ENCODE measurements around the gene GALNT7. TPM values are rescaled to one million over a fixed set of nuclear protein-coding genes. Genes with fewer than 3 reads are reported as not detected.

Gene GALNT7
- total and polyA plus RNA-seq, 4 donors: 9.3 to 32.7 (median 14.3) TPM

DNA sequence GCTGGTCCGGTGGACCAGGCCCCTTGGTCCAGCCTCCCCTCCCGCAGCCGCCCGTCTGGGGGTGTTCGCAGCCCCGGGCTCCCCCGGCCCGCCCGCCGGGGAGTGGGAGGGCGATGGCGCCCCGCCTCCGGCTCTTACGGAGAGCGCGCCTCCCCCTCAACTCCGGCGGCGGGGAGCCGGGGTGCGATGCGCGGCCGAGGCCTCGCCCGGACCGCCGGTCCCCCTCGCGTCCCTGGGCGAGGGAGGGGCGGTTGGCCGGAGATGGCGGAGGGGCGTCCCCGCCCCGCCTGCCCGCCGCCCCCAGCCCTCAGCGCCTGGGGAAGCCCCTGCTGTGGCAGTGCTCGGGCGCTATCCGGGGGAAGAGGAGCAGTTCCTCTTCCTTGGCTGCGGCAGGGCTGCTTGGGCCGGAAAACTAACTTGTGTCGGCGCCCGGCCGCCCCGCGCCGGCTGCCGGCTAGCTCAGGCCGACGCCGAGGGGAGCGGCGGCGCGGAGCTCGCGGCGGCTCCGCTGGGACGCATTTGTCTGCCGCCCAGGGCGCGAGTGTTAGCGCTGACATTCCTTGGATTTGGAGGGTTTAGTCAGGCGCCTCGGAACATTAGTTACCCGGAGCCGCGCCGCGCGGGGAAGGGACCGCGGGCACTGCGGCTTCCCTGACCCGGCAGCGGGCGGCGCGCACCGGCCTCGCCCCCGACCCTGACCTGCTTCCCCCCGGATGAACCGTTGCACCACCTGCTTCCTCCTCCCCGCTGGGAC, 994 bp downstream of the GALNT7 start:
- Histone ChIP-seq H3K9ac (ENCODE audit: insufficient read depth in 1 of 2, low read length in 2 of 2) (peak overlapping the region; percentile 59 to 79), H3K4me1 (ENCODE audit: control insufficient read depth in 5 of 5, insufficient read depth in 5 of 5, low read length in 5 of 5) (peaks cover 0 to 17% (median 3%) of the 10 kb centered on the region in 5 donors), H3K36me3 (ENCODE audit: control insufficient read depth in 4 of 4, insufficient read depth in 4 of 4, low read length in 4 of 4) (no peaks in the 10 kb centered on the region), H3K4me3 (peak overlapping the region; percentile 82), H3K9me3 (ENCODE audit: control insufficient read depth in 4 of 4, insufficient read depth in 3 of 4, low read length in 3 of 4) (no peaks in the 10 kb centered on the region), H3K27ac (ENCODE audit: low read depth in 1 of 2, low read length in 1 of 2) (peak overlapping the region; percentile 47 to 95), H3K27me3 (ENCODE audit: control insufficient read depth in 3 of 3, insufficient read depth in 3 of 3, low read length in 2 of 3) (no peaks in the 10 kb centered on the region)
- DNase-seq (peak; percentile 79 to 86 (median 79)), ATAC-seq (ENCODE audit: insufficient read depth, low FRiP score) (peak; percentile 71)
- TF ChIP-seq, protein P1, sequence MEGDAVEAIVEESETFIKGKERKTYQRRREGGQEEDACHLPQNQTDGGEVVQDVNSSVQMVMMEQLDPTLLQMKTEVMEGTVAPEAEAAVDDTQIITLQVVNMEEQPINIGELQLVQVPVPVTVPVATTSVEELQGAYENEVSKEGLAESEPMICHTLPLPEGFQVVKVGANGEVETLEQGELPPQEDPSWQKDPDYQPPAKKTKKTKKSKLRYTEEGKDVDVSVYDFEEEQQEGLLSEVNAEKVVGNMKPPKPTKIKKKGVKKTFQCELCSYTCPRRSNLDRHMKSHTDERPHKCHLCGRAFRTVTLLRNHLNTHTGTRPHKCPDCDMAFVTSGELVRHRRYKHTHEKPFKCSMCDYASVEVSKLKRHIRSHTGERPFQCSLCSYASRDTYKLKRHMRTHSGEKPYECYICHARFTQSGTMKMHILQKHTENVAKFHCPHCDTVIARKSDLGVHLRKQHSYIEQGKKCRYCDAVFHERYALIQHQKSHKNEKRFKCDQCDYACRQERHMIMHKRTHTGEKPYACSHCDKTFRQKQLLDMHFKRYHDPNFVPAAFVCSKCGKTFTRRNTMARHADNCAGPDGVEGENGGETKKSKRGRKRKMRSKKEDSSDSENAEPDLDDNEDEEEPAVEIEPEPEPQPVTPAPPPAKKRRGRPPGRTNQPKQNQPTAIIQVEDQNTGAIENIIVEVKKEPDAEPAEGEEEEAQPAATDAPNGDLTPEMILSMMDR (IDR thresholded peaks at IDR 0.05; ENCODE audit: control extremely low read depth, extremely low read depth): no peak
- 0 to 1% methylated on average over 53 to 92 of the region's 92 CpGs for WGBS, 2 donors

DNA sequence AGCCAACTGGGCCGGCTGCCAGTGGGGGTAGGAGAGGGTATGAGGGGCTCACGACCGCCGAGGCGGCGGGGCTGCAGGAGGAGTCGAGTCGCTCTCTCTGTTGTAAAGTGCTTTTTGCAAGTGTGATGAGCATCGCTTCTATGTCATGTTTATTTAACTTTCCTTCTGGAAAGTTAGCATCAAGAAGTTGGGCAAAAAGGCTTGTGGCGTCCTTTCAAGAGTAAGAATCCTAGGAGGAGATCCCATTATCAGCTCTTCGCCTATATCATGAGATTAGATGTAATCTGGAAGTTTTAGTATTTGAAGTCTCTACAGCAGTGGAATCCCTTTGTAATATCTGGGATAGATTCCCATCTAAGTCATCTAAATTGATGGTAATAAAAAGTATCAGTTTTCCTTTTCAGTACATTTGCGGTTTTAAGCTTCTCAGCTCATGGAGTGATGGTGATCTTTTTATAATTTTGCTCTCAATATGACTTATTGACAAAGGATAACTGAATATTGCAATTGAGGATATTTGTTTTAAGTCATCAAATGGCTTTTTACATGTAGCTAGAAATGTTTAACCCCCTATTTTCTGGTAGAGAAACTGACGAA, 1.7 kb downstream of the GALNT7 start:
- ATAC-seq (ENCODE audit: insufficient read depth, low FRiP score): no peak
- 7 to 9% methylated on average over 13 of the region's 13 CpGs for whole genome bisulfite sequencing, 2 donors
- Histone ChIP-seq H3K4me3 (peak overlapping the region; percentile 82), H3K4me1 (ENCODE audit: control insufficient read depth in 5 of 5, insufficient read depth in 5 of 5, low read length in 5 of 5) (peaks cover 0 to 19% (median 3%) of the 10 kb centered on the region in 5 donors), H3K9ac (ENCODE audit: insufficient read depth in 1 of 2, low read length in 2 of 2) (peak overlapping the region; percentile 59 to 79), H3K27ac (ENCODE audit: low read depth in 1 of 2, low read length in 1 of 2) (peak overlapping the region; percentile 47 to 95), H3K36me3 (ENCODE audit: control insufficient read depth in 4 of 4, insufficient read depth in 4 of 4, low read length in 4 of 4) (no peaks in the 10 kb centered on the region), H3K9me3 (ENCODE audit: control insufficient read depth in 4 of 4, insufficient read depth in 3 of 4, low read length in 3 of 4) (no peaks in the 10 kb centered on the region), H3K27me3 (ENCODE audit: control insufficient read depth in 3 of 3, insufficient read depth in 3 of 3, low read length in 2 of 3) (no peaks in the 10 kb centered on the region)
- DNase-seq: peak in 2 of 3 donors; percentile 56 to 57
- TF ChIP-seq, protein P1 (IDR thresholded peaks at IDR 0.05; ENCODE audit: control extremely low read depth, extremely low read depth): no peak

DNA sequence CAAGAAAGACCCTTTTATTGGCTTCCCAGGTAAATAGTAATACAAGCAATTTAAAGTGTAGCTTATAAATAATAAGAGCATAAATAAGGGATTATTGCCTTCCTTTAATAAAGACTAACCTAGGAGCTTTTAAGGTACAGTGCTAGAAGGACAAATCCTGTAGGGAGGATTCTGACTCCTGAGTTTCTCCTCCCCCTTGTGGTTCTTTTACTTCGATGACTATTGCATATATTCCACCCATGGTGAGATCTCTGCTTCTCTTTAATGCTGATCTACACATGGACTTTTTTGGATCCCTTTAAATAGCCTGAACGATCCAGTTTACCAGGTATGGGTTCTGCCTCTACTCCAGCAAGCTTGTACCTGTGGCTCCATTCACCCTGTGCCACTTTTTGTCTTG, 2.5 kb downstream of the GALNT7 start:
- Histone ChIP-seq H3K4me3 (no peak overlapping the region), H3K4me1 (ENCODE audit: control insufficient read depth in 5 of 5, insufficient read depth in 5 of 5, low read length in 5 of 5) (peaks cover 0 to 19% (median 3%) of the 10 kb centered on the region in 5 donors), H3K9me3 (ENCODE audit: control insufficient read depth in 4 of 4, insufficient read depth in 3 of 4, low read length in 3 of 4) (no peaks in the 10 kb centered on the region), H3K36me3 (ENCODE audit: control insufficient read depth in 4 of 4, insufficient read depth in 4 of 4, low read length in 4 of 4) (no peaks in the 10 kb centered on the region), H3K27ac (ENCODE audit: low read depth in 1 of 2, low read length in 1 of 2) (no peak overlapping the region), H3K27me3 (ENCODE audit: control insufficient read depth in 3 of 3, insufficient read depth in 3 of 3, low read length in 2 of 3) (no peaks in the 10 kb centered on the region), H3K9ac (ENCODE audit: insufficient read depth in 1 of 2, low read length in 2 of 2) (no peak overlapping the region)
- 34 to 40% methylated on average over 2 of the region's 2 CpGs for WGBS, 2 donors
- ATAC-seq (ENCODE audit: insufficient read depth, low FRiP score): no peak
- TF ChIP-seq, protein P1 (IDR thresholded peaks at IDR 0.05; ENCODE audit: control extremely low read depth, extremely low read depth): no peak
- DNase-seq: peak in 2 of 3 donors; percentile 21 to 29
